DMS79 (cell line): ENCODE measurements around the gene GOLGA8J.
"Not testable (repeated sequence)": the region's sequence is repeated elsewhere in the genome, so short reads cannot be mapped to it uniquely, and the experiment has no call there.

Source experiments
- DNase-seq: peaks from one replicate; lab custom pipeline; 2025; lab: John Stamatoyannopoulos, UW

The GOLGA8J gene

DNA sequence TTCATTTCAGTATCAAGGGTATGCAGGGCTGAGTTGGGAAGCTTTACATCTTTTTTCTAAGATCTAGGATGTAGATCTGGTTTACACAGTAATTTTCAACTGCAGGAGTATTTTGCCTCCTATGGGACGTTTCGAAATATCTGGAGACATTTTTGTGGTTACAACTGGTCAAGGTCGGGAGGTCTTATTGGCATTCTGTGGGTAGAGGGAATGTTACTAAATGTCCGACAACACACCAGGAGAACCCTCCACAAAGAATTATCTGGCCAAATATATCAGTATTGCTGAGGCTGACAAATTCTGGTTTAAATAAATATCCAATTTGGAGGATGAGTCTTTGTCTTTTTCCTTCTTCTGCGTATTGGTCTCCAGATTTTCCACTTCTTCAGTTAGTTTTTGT is 1.9 kb upstream of the GOLGA8J start:
- DNase-seq, result not testable (repeated sequence)

DNA sequence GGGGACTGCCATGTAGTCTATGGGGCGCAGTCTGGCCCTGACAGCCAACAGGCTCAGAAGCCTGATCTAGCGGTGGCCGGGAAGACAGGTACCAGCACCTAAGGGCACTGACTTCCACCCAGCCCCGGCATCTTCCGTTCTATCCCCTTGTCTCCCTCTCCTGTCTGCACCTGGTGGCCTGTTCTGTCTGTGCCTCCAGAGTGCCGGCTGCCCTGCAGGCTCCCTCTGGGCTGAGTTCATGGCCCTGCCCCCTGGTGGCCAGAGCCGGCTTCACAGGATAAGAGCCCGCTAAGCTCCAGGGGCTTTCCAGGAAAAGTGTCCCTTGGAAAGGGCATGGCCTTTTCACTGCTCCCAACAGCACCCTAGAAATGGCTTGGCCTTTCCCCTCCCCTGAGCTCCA is 15.1 kb downstream of the GOLGA8J start:
- DNase-seq, result not testable (repeated sequence)

DNA sequence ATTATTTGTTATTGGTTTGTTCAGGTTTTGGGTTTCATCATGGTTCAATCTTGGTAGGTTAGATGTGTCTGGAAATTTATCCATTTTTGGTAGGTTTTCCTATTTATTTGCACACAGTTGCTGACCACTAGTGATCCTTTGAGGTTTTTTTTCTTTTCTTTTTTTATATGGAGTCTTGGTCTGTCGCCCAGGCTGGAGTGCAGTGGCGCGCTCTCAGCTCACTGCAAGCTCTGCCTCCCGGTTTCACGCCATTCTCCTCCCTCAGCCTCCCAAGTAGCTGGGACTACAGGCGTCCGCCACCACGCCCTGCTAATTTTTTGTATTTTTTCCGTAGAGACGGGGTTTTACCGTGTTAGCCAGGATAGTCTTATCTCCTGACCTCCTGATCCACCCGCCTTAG is 20.1 kb downstream of the GOLGA8J start:
- not testable (repeated sequence) for DNase-seq

DNA sequence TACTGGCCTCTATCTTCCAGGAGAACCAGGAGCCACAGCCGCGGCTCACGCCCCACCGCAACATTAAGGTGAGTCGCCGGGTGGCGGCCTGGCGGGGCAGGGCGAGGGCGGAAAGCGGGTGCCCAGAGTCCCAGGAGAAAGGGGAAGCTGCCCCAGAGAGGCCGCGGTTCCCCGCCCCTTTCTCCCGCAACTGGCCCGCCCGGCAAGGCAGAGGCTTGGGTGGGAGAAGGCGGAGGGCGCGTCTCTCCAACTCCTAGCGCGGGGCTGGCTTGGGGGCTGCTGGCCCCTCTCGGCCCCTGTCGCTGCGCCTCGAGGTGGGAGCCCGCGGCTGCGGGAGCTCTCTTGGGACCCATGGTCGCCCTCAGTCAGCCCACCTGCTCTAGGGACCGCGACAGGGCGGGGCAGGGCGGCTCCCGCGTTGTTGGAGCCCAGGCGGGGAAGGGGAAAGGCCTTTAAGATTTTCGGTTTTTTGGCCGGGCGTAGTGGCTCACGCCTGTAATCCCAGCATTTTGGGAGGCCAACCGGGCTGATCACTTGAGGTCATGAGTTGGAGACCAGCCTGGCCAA is 21.3 kb downstream of the GOLGA8J start:
- not testable (repeated sequence) for DNase-seq

DNA sequence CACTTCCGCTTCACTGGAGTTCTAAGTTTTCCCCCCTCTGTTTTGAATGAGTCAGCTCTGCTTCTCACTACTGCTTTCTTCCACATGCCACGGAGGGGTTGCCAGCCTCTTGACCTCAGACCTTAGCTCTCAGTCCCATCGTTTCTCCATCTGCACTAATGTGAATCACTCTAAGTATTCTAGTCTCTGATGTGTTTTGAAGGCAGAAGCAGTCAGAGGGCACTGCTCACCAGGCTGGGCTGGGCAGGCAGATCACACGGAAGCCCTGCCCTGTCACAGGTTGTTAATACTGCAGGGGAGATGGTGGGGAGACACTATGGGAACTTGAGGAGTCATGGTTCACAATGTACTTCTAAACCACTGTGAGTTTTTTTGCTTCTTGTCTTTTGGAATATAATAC is 27.8 kb downstream of the GOLGA8J start:
- not testable (repeated sequence) for DNase-seq

DNA sequence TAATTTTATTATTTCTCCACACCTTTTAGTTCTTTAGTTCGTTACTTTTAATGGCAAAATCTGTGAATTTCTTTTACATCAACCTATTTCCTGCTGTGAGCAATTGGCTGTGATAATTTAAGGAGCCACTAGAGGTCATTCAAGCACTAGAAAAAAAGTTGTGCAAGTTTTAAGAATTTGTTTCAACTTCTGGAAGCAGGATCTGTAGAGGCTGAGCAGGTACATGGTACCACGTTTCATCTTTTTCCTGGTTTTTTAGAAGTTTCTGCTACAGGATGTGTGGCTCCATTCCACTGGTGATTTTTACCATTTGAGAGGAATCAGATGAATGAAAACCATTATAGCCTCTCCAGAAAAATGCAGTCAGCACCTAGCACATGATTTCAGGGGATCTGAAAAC is 47.3 kb downstream of the GOLGA8J start:
- not testable (repeated sequence) for DNase-seq

DNA sequence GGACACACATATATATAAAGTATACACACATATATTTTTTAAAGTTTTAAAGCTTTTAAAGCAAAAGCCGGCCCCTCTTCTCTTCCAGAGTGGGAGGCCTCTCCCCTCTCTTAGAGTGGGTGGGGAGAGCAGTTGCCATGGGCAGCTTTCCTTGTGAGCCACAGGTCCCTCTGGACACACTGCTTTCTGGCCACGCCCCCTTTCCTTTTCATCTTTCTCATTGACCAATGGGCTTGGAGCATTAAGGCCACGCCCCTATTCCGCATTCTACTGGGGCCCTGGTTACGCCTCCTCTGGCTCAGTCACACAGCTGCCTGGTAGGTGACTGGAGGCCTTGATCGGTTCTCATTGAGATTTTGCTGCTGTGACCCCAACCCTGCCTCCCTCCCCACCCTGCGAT is 52.0 kb downstream of the GOLGA8J start, which contains the start of gene GOLGA8T:
Gene GOLGA8T, plus strand, starts transcription at position 301 of the 400 bp plus-strand sequence. Its CDS starts 98 bp downstream, at position 399.
- DNase-seq, result not testable (repeated sequence)
